Measurements from ENCODE around the gene ADGRB2.
A peak's percentile ranks its signal among the peaks of the same experiment; 100 is the strongest.
"Not testable (repeated sequence)": the region's sequence is repeated elsewhere in the genome, so short reads cannot be mapped to it uniquely, and the experiment has no call there.

ADGRB2 gene

DNA sequence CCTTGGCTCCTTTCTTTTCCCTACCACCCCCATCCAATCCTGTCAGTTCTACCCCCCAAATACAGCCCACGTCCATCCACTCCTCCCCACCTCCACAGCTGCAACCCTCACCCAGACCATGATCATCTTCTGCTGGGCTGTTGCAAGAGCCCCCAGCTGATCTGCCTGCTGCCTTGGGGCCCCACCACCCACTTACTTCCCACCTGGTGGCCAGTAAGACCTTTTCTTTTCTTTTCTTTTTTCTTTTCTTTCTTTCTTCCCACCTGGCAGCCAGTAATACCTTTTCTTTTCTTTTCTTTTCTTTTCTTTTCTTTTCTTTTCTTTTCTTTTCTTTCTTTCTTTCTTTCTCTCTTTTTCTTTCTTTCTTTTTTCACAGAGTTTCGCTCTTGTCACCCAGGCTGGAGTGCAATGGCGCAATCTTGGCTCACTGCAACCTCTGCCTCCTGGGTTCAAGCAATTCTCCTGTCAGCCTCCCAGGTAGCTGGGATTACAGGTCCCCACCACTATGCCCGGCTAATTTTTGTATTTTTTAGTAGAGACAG, 57.0 kb downstream of the ADGRB2 start:
- H3K4me2 ChIP-seq (ENCODE audit: insufficient read depth, low read length, poor library complexity, severe bottlenecking); H3K23ac ChIP-seq (ENCODE audit: low read depth, low read length, poor library complexity); H2AK5ac ChIP-seq (ENCODE audit: low read depth, low read length); H3K9ac ChIP-seq (ENCODE audit: low read depth, low read length, poor library complexity); H2AFZ ChIP-seq (ENCODE audit: low read length); H3K9me3 ChIP-seq (replicated peaks in 1 of 2; ENCODE audit: control insufficient read depth in 2 of 2, insufficient read depth in 1 of 2, low read depth in 1 of 2, low read length in 2 of 2); H3K4me3 ChIP-seq (ENCODE audit: low read length in 2 of 2); H4K91ac ChIP-seq (ENCODE audit: low read depth, low read length, poor library complexity); H2BK12ac ChIP-seq (ENCODE audit: low read length); H3K36me3 ChIP-seq (replicated peaks in 1 of 2; ENCODE audit: control insufficient read depth in 2 of 2, insufficient read depth in 2 of 2, low read length in 2 of 2); H3K4ac ChIP-seq (ENCODE audit: low read length); H3K79me1 ChIP-seq (ENCODE audit: low read depth, low read length); H2BK5ac ChIP-seq (ENCODE audit: low read length); DNase-seq (ENCODE audit: low spot score); H3K18ac ChIP-seq (ENCODE audit: low read length); H3K27ac ChIP-seq (replicated peaks; ENCODE audit: low read length); H2BK120ac ChIP-seq (ENCODE audit: low read depth, low read length); H3K14ac ChIP-seq (ENCODE audit: low read length); H4K8ac ChIP-seq (ENCODE audit: low read depth, low read length); H2BK15ac ChIP-seq (ENCODE audit: low read length): not testable (repeated sequence)
- H3K27me3 ChIP-seq (ENCODE audit: control insufficient read depth in 3 of 3, insufficient read depth in 3 of 3, low read depth in 1 of 3, low read length in 3 of 3) = peaks cover 0 to 74% (median 16%) of the 10 kb centered on the region in 3 experiments
- H3K4me1 ChIP-seq (ENCODE audit: control insufficient read depth in 2 of 2, insufficient read depth in 1 of 2, low read depth in 1 of 2, low read length in 2 of 2) = peaks cover 4 to 14% of the 10 kb centered on the region in 2 donors
- WGBS, 2 donors (ENCODE audit: extremely low coverage in 2 of 2, insufficient read length in 2 of 2, insufficient replicate concordance in 1 of 2) = no CpG with 5 or more reads among the region's 4 CpGs

DNA sequence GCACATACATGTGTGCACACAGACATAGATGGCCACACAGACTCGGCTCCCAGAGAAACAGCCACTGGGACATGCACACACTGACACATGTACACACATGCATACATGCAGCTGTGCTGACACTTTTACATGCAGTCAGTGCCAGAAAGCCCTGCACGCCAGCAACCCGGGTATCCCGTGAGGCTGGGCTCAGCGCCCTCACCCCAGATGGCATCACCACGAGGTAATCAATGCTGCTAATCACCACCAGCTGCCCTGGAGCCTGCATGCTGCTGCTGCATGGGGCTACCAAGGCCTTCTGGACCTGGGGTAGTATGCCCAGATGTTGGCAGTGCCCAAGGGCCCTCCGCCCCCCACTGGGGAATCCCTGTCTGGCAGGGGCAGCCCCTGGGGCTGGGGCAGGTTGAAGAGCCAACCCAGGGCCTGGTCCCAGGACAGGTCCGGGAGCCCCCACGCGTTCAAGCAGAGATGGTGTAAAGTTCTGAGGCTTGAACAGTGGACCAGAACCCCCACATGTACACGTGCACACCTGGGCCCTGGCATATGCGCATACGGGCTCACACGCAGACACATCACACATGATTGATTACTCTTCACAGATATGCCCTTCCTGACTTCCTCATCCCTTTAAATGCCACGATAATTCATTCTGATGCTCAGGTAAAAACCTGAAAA, 57.6 kb downstream of the ADGRB2 start:
- Histone ChIP-seq H2AFZ (ENCODE audit: low read length) (no peak overlapping the region), H3K27me3 (ENCODE audit: control insufficient read depth in 3 of 3, insufficient read depth in 3 of 3, low read depth in 1 of 3, low read length in 3 of 3) (peaks cover 0 to 74% (median 16%) of the 10 kb centered on the region in 3 experiments), H3K4me1 (ENCODE audit: control insufficient read depth in 2 of 2, insufficient read depth in 1 of 2, low read depth in 1 of 2, low read length in 2 of 2) (peaks cover 4 to 11% of the 10 kb centered on the region in 2 donors), H2BK12ac (ENCODE audit: low read length) (no peak overlapping the region), H4K8ac (ENCODE audit: low read depth, low read length) (no peak overlapping the region), H3K4me3 (ENCODE audit: low read length in 2 of 2) (no peak overlapping the region), H3K36me3 (replicated peaks in 1 of 2; ENCODE audit: control insufficient read depth in 2 of 2, insufficient read depth in 2 of 2, low read length in 2 of 2) (no peaks in the 10 kb centered on the region), H3K4me2 (ENCODE audit: insufficient read depth, low read length, poor library complexity, severe bottlenecking) (no peak overlapping the region), H3K4ac (ENCODE audit: low read length) (no peak overlapping the region), H3K79me1 (ENCODE audit: low read depth, low read length) (no peaks in the 10 kb centered on the region), H3K27ac (replicated peaks; ENCODE audit: low read length) (no peak overlapping the region), H3K23ac (ENCODE audit: low read depth, low read length, poor library complexity) (no peak overlapping the region), H3K14ac (ENCODE audit: low read length) (no peak overlapping the region), H3K9ac (ENCODE audit: low read depth, low read length, poor library complexity) (peak overlapping the region; percentile 4), H2BK15ac (ENCODE audit: low read length) (no peak overlapping the region), H3K9me3 (replicated peaks in 1 of 2; ENCODE audit: control insufficient read depth in 2 of 2, insufficient read depth in 1 of 2, low read depth in 1 of 2, low read length in 2 of 2) (no peaks in the 10 kb centered on the region), H3K18ac (ENCODE audit: low read length) (peak overlapping the region; percentile 18), H2BK5ac (ENCODE audit: low read length) (no peak overlapping the region), H4K91ac (ENCODE audit: low read depth, low read length, poor library complexity) (no peak overlapping the region), H2BK120ac (ENCODE audit: low read depth, low read length) (no peak overlapping the region), H2AK5ac (ENCODE audit: low read depth, low read length) (no peak overlapping the region)
- WGBS, 2 donors (ENCODE audit: extremely low coverage in 2 of 2, insufficient read length in 2 of 2, insufficient replicate concordance in 1 of 2) = no CpG with 5 or more reads among the region's 15 CpGs
- DNase-seq (ENCODE audit: low spot score) = no peak

DNA sequence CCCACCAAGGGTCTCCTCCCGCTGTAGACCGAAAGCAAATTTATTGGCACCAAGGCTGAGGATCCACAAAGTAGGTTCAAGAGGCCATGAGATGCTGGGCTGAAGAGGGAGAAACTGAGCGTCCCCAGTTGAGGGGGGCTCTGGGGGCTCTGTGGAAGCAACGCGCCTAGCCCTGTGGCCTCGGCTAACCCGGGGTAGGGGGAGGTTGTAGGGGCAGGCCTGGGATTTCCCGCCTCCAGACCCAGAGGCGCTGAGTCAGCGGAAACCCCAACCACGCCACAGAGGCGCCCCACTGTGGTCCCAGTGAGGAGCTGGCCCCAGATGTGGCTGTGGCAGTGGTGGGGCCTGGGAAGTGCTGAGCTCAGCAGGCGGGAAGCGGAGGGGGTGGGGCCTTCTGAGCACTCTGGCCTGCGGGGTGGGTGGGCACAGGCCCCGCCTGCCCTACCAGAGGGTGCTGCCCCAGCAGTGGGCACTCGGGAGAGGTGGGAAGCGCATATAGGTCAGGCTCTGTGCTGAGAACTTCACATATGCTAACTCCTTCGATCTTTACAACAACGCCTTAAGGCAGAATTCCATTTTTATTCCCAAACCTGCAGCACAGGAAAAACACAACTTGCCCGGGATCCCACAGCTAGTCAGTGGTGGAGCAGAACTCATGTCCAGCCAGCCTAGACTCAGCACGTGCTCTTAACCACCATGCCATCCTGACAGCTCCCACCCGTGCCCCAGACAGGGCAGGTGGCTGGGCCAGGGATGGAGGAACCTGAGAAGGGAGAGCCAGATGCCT, 58.9 kb downstream of the ADGRB2 start:
- Histone ChIP-seq H2BK5ac (ENCODE audit: low read length) (no peak overlapping the region), H3K4me3 (ENCODE audit: low read length in 2 of 2) (no peak overlapping the region), H3K4me2 (ENCODE audit: insufficient read depth, low read length, poor library complexity, severe bottlenecking) (no peak overlapping the region), H3K36me3 (replicated peaks in 1 of 2; ENCODE audit: control insufficient read depth in 2 of 2, insufficient read depth in 2 of 2, low read length in 2 of 2) (no peaks in the 10 kb centered on the region), H4K91ac (ENCODE audit: low read depth, low read length, poor library complexity) (no peak overlapping the region), H3K27ac (replicated peaks; ENCODE audit: low read length) (no peak overlapping the region), H4K8ac (ENCODE audit: low read depth, low read length) (no peak overlapping the region), H3K79me1 (ENCODE audit: low read depth, low read length) (no peaks in the 10 kb centered on the region), H3K18ac (ENCODE audit: low read length) (peak overlapping the region; percentile 55), H2BK12ac (ENCODE audit: low read length) (no peak overlapping the region), H2BK15ac (ENCODE audit: low read length) (peak overlapping the region; percentile 23), H3K9ac (ENCODE audit: low read depth, low read length, poor library complexity) (no peak overlapping the region), H2AK5ac (ENCODE audit: low read depth, low read length) (no peak overlapping the region), H3K4ac (ENCODE audit: low read length) (no peak overlapping the region), H3K4me1 (ENCODE audit: control insufficient read depth in 2 of 2, insufficient read depth in 1 of 2, low read depth in 1 of 2, low read length in 2 of 2) (peaks cover 4 to 11% of the 10 kb centered on the region in 2 donors), H2AFZ (ENCODE audit: low read length) (no peak overlapping the region), H3K27me3 (ENCODE audit: control insufficient read depth in 3 of 3, insufficient read depth in 3 of 3, low read depth in 1 of 3, low read length in 3 of 3) (peaks cover 0 to 77% (median 16%) of the 10 kb centered on the region in 3 experiments), H3K23ac (ENCODE audit: low read depth, low read length, poor library complexity) (no peak overlapping the region), H3K9me3 (replicated peaks in 1 of 2; ENCODE audit: control insufficient read depth in 2 of 2, insufficient read depth in 1 of 2, low read depth in 1 of 2, low read length in 2 of 2) (no peaks in the 10 kb centered on the region), H2BK120ac (ENCODE audit: low read depth, low read length) (no peak overlapping the region), H3K14ac (ENCODE audit: low read length) (no peak overlapping the region)
- no peak for DNase-seq (ENCODE audit: low spot score)
- WGBS, 2 donors (ENCODE audit: extremely low coverage in 2 of 2, insufficient read length in 2 of 2, insufficient replicate concordance in 1 of 2) = no CpG with 5 or more reads among the region's 23 CpGs

All from neuronal stem cell (in vitro differentiated cells).